ENCODE data around the gene SPOCK1. TPM values are rescaled to one million over a fixed set of nuclear protein-coding genes. Genes with fewer than 3 reads are reported as not detected.

The SPOCK1 gene
- total and polyA plus RNA-seq, 9 of the 15 experiments (the other 6 are each of a cell fraction or from before 2014, with no cell fraction given): 0.01 to 0.35 (median 0.04) TPM; not detected in 6

GRCh38 chr5:137126829-137127228 is 372.3 kb downstream of the SPOCK1 start:
- 0% methylated on average over 1 of the region's 1 CpG for WGBS (ENCODE audit: insufficient coverage, low coverage, missing lambda C conversion rate)
- in situ Hi-C loops (cut with MboI) (no loop called here), intact Hi-C loops (cut with micrococcal nuclease) (no loop called here)
- H3K9ac ChIP-seq (ENCODE audit: insufficient read depth in 1 of 2, low read depth in 2 of 2, low read length in 2 of 2): no peak overlapping the region
- no peaks in the 10 kb centered on the region for H3K36me3 ChIP-seq (ENCODE audit: control insufficient read depth, insufficient read depth, low read length)
- FAIRE-seq (no peak), DNase-seq (ENCODE audit: extremely low read depth in 1 of 4, low spot score in 3 of 4) (no peak), ATAC-seq (no peak)
- no peak overlapping the region for H2AFZ ChIP-seq (ENCODE audit: low read depth, low read length)
- no peak overlapping the region for H3K4me2 ChIP-seq (ENCODE audit: insufficient read depth, low read length)
- no peak for TF ChIP-seq RBM34 (IDR thresholded peaks at IDR 0.05; ENCODE audit: borderline replicate concordance, insufficient read depth, low read length)
- TF ChIP-seq REST (IDR thresholded peaks at IDR 0.05; ENCODE audit: borderline replicate concordance): no peak
- no peak for TF ChIP-seq REST (CRISPR knock-in tag; IDR thresholded peaks at IDR 0.05; ENCODE audit: low read depth)
- TF ChIP-seq HNRNPUL1 (IDR thresholded peaks at IDR 0.05; ENCODE audit: low read length): no peak
- TF ChIP-seq ZNF507 (tag; conservative IDR thresholded peaks at IDR 0.05): no peak
- TF ChIP-seq, protein P1, sequence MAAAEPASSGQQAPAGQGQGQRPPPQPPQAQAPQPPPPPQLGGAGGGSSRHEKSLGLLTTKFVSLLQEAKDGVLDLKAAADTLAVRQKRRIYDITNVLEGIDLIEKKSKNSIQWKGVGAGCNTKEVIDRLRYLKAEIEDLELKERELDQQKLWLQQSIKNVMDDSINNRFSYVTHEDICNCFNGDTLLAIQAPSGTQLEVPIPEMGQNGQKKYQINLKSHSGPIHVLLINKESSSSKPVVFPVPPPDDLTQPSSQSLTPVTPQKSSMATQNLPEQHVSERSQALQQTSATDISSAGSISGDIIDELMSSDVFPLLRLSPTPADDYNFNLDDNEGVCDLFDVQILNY (CRISPR knock-in tag; IDR thresholded peaks at IDR 0.05): no peak
- TF ChIP-seq, protein P2, sequence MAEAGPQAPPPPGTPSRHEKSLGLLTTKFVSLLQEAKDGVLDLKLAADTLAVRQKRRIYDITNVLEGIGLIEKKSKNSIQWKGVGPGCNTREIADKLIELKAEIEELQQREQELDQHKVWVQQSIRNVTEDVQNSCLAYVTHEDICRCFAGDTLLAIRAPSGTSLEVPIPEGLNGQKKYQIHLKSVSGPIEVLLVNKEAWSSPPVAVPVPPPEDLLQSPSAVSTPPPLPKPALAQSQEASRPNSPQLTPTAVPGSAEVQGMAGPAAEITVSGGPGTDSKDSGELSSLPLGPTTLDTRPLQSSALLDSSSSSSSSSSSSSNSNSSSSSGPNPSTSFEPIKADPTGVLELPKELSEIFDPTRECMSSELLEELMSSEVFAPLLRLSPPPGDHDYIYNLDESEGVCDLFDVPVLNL (CRISPR knock-in tag; IDR thresholded peaks at IDR 0.05; ENCODE audit: low read depth): no peak
- no peaks in the 10 kb centered on the region; a peak in 1 of 5 replicates for H3K27me3 ChIP-seq (ENCODE audit: control insufficient read depth in 2 of 2, insufficient read depth in 2 of 2, low read length in 2 of 2)
- H3K79me2 ChIP-seq (ENCODE audit: control insufficient read depth, insufficient read depth, low read length): no peaks in the 10 kb centered on the region
- POLR2A ChIA-PET: no interaction called here
- H3K9me3 ChIP-seq (replicated peaks; ENCODE audit: control insufficient read depth, insufficient read depth, low read depth, low read length): no peaks in the 10 kb centered on the region
- no peaks in the 10 kb centered on the region for H4K20me1 ChIP-seq (replicated peaks; ENCODE audit: control insufficient read depth, insufficient read depth, low read length)
- CTCF ChIA-PET (ENCODE audit: low intra/inter-chr PET ratio): no interaction called here
- H3K4me1 ChIP-seq (replicated peaks in 1 of 2; ENCODE audit: control insufficient read depth in 2 of 2, insufficient read depth in 2 of 2, low read length in 2 of 2): no peaks in the 10 kb centered on the region
- H3K27ac ChIP-seq (ENCODE audit: extremely low read depth, low read depth, low read length): no peak overlapping the region
- H3K4me3 ChIP-seq: no peak overlapping the region
- H3K9me1 ChIP-seq (ENCODE audit: control insufficient read depth, insufficient read depth, low read length): no peaks in the 10 kb centered on the region
- no TSS peak for BruUV-seq (replicated peaks)
